ENCODE results near the gene AHCYL2.

AHCYL2 gene

DNA sequence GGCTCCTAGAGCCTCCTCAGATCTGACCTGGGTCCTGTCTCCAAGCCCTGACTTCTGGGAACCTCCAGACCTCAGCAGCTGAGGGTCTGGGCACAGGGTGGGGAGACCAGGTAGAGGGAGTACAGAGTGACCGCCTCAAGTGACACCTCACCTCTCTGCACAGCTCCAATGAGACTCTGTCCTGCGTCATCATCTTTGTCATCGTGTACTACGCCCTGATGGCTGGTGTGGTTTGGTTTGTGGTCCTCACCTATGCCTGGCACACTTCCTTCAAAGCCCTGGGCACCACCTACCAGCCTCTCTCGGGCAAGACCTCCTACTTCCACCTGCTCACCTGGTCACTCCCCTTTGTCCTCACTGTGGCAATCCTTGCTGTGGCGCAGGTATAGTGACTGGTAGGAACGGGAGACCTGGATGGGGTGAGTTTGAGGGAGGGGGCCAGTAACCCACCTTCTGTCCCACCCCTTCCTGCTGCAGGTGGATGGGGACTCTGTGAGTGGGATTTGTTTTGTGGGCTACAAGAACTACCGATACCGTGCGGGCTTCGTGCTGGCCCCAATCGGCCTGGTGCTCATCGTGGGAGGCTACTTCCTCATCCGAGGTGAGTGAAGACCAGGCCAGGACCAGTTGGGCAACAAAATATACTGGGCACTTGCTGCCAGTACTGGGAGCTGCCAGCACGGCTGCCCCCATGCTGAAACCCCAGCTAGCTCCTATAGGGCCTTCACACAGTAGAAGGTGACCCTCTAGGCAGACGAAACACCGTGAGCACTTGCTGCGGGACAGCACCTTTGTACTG, 18.6 kb upstream of the AHCYL2 start:
- no peaks in the 10 kb centered on the region for H4K20me1 ChIP-seq (ENCODE audit: control insufficient read depth, insufficient read depth, low read depth, low read length)
- H3K9me2 ChIP-seq (replicated peaks; ENCODE audit: control insufficient read depth, low read length) = no peaks in the 10 kb centered on the region
- H3K9me3 ChIP-seq (ENCODE audit: control insufficient read depth, insufficient read depth, low read length) = no peaks in the 10 kb centered on the region
- H3K36me3 ChIP-seq (ENCODE audit: control insufficient read depth, low read length) = no peaks in the 10 kb centered on the region
- no peak overlapping the region for H3K27ac ChIP-seq (ENCODE audit: low read depth, low read length)
- no peaks in the 10 kb centered on the region for H3K4me1 ChIP-seq (ENCODE audit: control insufficient read depth, low read length)
- no peaks in the 10 kb centered on the region for H3K27me3 ChIP-seq (ENCODE audit: control insufficient read depth, low read length)
- no peaks in the 10 kb centered on the region for H3K79me2 ChIP-seq (ENCODE audit: control insufficient read depth, low read length)
- H3F3A ChIP-seq (ENCODE audit: control insufficient read depth, insufficient read depth) = no peaks in the 10 kb centered on the region
- no peak overlapping the region for H3K4me2 ChIP-seq (ENCODE audit: low read length)
- TF ChIP-seq, protein P1, sequence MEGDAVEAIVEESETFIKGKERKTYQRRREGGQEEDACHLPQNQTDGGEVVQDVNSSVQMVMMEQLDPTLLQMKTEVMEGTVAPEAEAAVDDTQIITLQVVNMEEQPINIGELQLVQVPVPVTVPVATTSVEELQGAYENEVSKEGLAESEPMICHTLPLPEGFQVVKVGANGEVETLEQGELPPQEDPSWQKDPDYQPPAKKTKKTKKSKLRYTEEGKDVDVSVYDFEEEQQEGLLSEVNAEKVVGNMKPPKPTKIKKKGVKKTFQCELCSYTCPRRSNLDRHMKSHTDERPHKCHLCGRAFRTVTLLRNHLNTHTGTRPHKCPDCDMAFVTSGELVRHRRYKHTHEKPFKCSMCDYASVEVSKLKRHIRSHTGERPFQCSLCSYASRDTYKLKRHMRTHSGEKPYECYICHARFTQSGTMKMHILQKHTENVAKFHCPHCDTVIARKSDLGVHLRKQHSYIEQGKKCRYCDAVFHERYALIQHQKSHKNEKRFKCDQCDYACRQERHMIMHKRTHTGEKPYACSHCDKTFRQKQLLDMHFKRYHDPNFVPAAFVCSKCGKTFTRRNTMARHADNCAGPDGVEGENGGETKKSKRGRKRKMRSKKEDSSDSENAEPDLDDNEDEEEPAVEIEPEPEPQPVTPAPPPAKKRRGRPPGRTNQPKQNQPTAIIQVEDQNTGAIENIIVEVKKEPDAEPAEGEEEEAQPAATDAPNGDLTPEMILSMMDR (IDR thresholded peaks at IDR 0.05; ENCODE audit: low read depth, low read length, poor library complexity, severe bottlenecking) = no peak
- TF ChIP-seq EZH2phosphoT487 (IDR thresholded peaks at IDR 0.05; ENCODE audit: borderline replicate concordance, low read length) = no peak
- no peak overlapping the region for H3K4me3 ChIP-seq (ENCODE audit: low read length)

DNA sequence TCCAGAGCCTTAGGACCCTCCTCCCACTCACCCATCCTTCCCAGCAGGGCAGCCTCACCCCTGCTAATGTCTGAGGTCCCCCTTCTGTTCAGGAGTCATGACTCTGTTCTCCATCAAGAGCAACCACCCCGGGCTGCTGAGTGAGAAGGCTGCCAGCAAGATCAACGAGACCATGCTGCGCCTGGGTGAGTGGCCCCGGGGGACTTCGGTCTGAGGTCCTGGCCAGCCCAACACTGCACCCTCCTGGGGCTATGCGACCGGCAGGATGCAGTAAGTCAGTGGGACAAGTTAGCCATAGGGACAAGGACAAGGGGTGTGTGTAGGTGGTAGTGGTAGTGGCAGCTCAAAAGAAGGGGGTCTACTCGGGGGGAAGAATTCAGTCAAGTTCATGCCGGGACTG, 16.2 kb upstream of the AHCYL2 start:
- no peaks in the 10 kb centered on the region for H3K9me2 ChIP-seq (replicated peaks; ENCODE audit: control insufficient read depth, low read length)
- no peaks in the 10 kb centered on the region for H3K79me2 ChIP-seq (ENCODE audit: control insufficient read depth, low read length)
- H3K27me3 ChIP-seq (ENCODE audit: control insufficient read depth, low read length) = no peaks in the 10 kb centered on the region
- H3K4me1 ChIP-seq (ENCODE audit: control insufficient read depth, low read length) = peaks cover 10% of the 10 kb centered on the region
- H3K9me3 ChIP-seq (ENCODE audit: control insufficient read depth, insufficient read depth, low read length) = no peaks in the 10 kb centered on the region
- no peaks in the 10 kb centered on the region for H3K36me3 ChIP-seq (ENCODE audit: control insufficient read depth, low read length)
- H3K4me2 ChIP-seq (ENCODE audit: low read length) = no peak overlapping the region
- no peaks in the 10 kb centered on the region for H4K20me1 ChIP-seq (ENCODE audit: control insufficient read depth, insufficient read depth, low read depth, low read length)
- no peak for TF ChIP-seq EZH2phosphoT487 (IDR thresholded peaks at IDR 0.05; ENCODE audit: borderline replicate concordance, low read length)
- TF ChIP-seq, protein P1 (IDR thresholded peaks at IDR 0.05; ENCODE audit: low read depth, low read length, poor library complexity, severe bottlenecking) = no peak
- no peak overlapping the region for H3K4me3 ChIP-seq (ENCODE audit: low read length)
- H3K27ac ChIP-seq (ENCODE audit: low read depth, low read length) = no peak overlapping the region
- no peaks in the 10 kb centered on the region for H3F3A ChIP-seq (ENCODE audit: control insufficient read depth, insufficient read depth)

DNA sequence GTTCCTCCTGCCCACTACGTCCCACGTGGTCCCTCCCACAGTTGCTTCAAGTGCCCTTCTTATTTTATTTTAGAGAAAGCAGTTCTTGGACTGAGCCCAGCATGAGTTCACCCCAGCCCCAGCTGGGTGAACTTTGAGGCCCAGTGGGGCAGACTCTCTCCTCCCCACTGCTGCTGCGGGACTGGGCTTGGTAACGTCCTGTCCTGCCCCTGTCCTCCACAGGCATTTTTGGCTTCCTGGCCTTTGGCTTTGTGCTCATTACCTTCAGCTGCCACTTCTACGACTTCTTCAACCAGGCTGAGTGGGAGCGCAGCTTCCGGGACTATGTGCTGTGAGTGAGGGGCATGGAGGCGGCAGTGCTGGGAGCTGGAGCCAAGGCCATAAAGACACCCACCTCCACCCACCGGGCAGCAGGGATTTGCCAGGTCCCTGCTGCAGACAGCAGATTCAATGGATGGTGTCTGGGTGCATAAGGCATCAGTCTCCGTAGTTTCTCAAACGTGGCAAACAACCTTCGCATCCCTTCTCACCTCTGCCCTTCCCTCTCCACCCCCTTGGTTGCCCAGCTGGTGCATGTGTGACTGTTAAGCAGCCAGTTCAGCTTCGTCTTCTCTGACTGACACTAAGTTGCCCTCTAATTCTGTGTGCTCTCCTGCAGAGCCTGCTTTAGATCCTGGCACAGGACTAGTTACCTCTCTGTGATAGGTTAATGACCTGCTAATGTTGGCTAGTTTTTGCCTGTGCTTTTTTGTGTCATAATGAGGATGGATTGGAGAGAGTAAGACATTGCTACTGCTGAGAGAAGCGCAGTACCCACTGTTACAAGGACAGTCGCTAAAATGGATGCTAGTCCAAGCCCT, 15.5 kb upstream of the AHCYL2 start:
- Histone ChIP-seq H3K27ac (ENCODE audit: low read depth, low read length) (no peak overlapping the region), H3K9me2 (replicated peaks; ENCODE audit: control insufficient read depth, low read length) (no peaks in the 10 kb centered on the region), H4K20me1 (ENCODE audit: control insufficient read depth, insufficient read depth, low read depth, low read length) (no peaks in the 10 kb centered on the region), H3K4me1 (ENCODE audit: control insufficient read depth, low read length) (peaks cover 12% of the 10 kb centered on the region), H3K4me3 (ENCODE audit: low read length) (no peak overlapping the region), H3K4me2 (ENCODE audit: low read length) (no peak overlapping the region), H3K36me3 (ENCODE audit: control insufficient read depth, low read length) (no peaks in the 10 kb centered on the region), H3K9me3 (ENCODE audit: control insufficient read depth, insufficient read depth, low read length) (no peaks in the 10 kb centered on the region), H3K27me3 (ENCODE audit: control insufficient read depth, low read length) (no peaks in the 10 kb centered on the region), H3K79me2 (ENCODE audit: control insufficient read depth, low read length) (no peaks in the 10 kb centered on the region), H3F3A (ENCODE audit: control insufficient read depth, insufficient read depth) (no peaks in the 10 kb centered on the region)
- TF ChIP-seq, protein P1 (IDR thresholded peaks at IDR 0.05; ENCODE audit: low read depth, low read length, poor library complexity, severe bottlenecking) = no peak
- TF ChIP-seq EZH2phosphoT487 (IDR thresholded peaks at IDR 0.05; ENCODE audit: borderline replicate concordance, low read length) = no peak
